Astrocyte of the spinal cord (primary cell): Measurements from ENCODE around the gene CLC.

Source experiments
- DNase-seq: peaks from one replicate; pipeline ENCODE4 v3.0.0; 2011; ENCODE audit warnings: low read depth, low spot score
- H3K4me3 ChIP-seq: 2 replicates; pipeline ENCODE4 v1.5.1; 2011; ENCODE audit warnings: low read depth, mild to moderate bottlenecking, low read length, moderate library complexity
- in situ Hi-C: cut with HindIII; loops from 2 replicates; pipeline ENCODE4 v1.10.0; 2017; ENCODE audit warnings: low sequenced_read_pairs
- TF ChIP-seq, protein P1 (sequence below): IDR thresholded peaks from 2 replicates; pipeline ENCODE4 v1.5.1; 2012; ENCODE audit warnings: low read depth, mild to moderate bottlenecking, low read length, inconsistent platforms

CLC gene

DNA sequence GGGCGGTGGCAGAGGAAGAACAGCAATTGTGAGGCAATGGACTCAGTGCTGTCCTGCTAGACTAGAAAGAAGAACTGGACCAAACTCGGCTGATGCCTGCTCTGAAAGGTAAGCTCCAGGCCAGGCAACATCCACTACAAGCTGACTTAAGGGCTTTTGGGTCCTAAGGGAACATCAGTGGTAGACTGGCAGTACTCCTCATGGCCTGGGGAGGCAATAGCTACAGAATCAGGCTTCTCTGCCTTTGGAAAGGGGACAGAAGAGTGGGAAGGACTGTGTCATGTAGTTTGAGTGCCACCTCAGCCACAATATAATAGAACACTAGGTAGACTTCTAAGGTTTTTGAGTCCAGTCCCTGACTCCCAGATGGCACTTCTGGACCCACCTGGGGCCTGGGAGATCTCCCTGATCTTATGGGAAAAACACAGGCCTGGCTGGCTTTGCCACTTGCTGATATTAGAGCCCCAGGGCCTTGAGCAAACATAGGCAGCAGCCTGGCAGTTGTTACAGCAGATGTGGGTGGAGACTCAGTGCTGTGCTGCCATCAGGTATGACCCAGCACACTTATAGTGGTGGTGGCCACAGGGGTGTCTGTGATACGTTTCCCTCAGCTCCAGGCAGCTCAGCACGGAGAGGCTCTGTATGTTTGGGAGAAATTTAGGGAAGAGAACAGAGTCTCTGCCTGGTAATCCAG lies 9.2 kb upstream of the CLC start:
- no peak for DNase-seq
- in situ Hi-C loops = no loop called here

DNA sequence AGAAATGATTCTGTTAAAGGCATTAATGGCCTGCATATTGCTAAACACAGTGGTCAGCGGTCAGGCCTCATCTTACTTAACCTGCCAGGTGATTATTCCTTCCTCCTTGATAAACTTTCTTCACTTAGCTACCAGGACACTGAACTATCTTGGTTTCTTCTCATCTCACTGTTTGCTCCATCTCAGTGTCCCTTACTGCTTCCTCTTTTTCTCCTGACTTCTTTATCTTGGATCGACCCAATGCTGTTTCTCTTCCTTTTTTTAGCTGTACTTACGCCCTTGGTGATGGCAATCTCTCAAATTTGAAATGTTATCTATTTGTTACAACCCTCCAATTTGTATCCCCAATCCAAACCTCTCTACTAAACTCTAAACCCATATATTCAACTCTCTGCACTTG lies 7.8 kb upstream of the CLC start:
- TF ChIP-seq, protein P1, sequence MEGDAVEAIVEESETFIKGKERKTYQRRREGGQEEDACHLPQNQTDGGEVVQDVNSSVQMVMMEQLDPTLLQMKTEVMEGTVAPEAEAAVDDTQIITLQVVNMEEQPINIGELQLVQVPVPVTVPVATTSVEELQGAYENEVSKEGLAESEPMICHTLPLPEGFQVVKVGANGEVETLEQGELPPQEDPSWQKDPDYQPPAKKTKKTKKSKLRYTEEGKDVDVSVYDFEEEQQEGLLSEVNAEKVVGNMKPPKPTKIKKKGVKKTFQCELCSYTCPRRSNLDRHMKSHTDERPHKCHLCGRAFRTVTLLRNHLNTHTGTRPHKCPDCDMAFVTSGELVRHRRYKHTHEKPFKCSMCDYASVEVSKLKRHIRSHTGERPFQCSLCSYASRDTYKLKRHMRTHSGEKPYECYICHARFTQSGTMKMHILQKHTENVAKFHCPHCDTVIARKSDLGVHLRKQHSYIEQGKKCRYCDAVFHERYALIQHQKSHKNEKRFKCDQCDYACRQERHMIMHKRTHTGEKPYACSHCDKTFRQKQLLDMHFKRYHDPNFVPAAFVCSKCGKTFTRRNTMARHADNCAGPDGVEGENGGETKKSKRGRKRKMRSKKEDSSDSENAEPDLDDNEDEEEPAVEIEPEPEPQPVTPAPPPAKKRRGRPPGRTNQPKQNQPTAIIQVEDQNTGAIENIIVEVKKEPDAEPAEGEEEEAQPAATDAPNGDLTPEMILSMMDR = no peak
- in situ Hi-C loops = no loop called here
- no peak for DNase-seq
- no peak overlapping the region for H3K4me3 ChIP-seq

More for the DNA sequence above, 9.2 kb upstream of the CLC start:
- TF ChIP-seq, protein P1 = no peak
- no peak overlapping the region for H3K4me3 ChIP-seq

DNA sequence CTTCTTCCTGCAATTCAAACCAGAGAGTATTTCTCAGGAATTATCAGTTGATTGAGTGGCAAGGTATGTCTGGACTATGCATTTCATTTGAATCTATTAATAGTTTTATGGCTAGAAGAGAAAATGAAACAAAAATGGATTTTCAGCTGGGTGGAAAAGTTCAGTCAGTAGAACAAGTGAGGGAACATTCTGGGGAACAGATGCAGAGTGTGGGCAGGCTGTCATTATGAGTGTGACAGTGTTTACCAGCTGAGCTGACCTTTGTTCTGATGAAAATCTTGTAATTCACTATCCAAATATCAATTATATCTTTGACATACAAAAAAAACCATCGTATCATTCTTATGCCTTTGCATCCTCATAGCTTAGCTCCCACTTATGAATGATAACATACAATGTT lies 2.6 kb upstream of the CLC start:
- TF ChIP-seq, protein P1 = no peak
- in situ Hi-C loops = no loop called here
- H3K4me3 ChIP-seq = no peak overlapping the region
- no peak for DNase-seq

DNA sequence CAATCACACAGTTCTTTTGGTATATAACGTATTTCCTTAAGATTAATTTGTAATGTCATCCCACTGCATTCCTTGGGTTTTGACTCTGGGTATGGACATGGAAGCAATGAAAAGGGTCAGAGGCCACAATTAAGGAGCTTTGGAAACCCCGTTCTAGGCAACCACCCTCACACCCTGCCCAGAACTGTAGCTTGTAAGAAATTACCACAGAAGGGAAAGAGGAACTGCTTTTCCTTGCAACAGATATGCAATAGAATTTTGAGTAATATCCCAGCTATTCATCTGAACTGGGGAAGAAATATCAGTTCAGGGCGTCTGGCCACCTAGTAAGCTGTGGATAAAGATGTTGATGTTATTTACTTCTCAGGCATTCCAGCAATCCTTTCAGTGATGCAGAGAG lies 985 bp upstream of the CLC start:
- TF ChIP-seq, protein P1 = no peak
- in situ Hi-C loops = no loop called here

DNA sequence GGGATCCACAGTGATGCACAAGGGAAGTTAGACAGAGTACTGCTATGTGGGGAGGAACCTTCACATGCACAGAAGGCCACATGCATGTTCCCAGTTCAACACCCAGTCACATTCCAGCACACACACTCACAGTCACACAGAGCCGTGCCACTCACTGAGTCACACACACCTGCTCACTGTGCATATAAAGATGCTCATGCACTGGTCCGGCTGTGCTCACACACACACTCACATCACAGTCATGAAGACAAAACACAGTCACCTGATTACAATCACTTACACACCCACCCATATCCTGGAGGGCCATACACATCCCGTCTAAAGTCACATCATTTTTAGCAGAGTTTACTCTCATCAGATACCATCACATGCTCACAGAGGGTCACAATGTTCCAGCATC lies 478 bp downstream of the CLC start:
- TF ChIP-seq, protein P1 = no peak
- no peak for DNase-seq
- in situ Hi-C loops = no loop called here
- H3K4me3 ChIP-seq = no peak overlapping the region

More for the DNA sequence above, 985 bp upstream of the CLC start:
- H3K4me3 ChIP-seq = no peak overlapping the region
- no peak for DNase-seq

DNA sequence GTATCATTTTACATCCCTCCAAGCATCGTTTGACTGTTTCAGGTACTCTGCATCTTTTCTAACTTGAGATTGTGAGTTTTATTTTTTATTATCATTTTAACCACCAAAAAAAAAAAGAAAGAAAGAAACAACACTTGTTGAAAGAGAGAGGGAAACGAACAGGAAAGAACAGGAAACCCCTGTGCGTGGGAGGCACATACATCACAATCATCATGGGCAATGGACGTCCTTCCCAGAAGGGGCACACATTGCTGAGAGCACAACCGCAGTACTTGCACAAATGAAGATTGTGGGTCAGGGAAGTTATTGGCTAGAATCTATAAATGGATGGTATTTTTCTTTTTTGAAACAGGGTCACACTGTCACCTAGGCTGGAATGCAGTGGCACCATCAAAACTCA lies 1.7 kb downstream of the CLC start:
- TF ChIP-seq, protein P1 = no peak
- H3K4me3 ChIP-seq = no peak overlapping the region
- no peak for DNase-seq
- in situ Hi-C loops = no loop called here
